ENCODE measurements around the gene CASS4.

Gene CASS4

DNA sequence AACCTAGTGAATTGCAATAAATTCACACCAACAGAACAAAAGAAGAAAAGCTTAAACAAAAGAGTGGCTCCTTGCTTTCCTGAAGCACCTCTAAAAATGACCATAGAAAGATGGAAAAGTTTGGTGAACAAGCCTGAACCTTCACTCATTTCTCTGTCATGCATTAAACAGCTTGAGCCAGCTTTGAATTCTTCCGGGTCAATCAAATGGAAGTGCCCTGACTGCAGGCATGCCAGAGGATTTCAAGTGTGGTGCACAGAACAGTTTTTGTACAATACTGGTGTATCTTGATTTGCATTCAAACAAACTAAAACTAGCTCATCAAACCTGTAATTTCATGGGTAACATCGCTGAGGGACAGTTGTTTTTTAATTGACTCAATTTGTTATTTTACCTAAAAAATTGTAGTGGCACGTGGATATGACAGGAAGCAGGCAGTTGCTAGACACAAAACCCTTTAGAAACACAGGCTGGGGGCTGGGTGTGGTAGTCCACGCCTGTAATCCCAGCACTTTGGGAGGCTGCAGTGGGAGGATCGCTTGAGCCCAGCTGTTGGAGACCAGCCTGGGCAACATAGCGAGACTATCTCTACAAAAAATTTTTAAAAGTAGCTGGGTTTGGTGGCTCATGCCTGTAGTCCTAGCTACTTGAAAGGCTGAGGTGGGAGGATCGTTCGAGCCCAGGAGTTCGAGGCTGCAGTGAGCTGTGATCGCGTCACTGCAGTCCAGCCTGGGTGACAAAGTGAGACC is 9.1 kb downstream of the CASS4 start:
- TF ChIP-seq EZH2phosphoT487 (IDR thresholded peaks at IDR 0.05; ENCODE audit: borderline replicate concordance): no peak
- TF ChIP-seq, protein P1, sequence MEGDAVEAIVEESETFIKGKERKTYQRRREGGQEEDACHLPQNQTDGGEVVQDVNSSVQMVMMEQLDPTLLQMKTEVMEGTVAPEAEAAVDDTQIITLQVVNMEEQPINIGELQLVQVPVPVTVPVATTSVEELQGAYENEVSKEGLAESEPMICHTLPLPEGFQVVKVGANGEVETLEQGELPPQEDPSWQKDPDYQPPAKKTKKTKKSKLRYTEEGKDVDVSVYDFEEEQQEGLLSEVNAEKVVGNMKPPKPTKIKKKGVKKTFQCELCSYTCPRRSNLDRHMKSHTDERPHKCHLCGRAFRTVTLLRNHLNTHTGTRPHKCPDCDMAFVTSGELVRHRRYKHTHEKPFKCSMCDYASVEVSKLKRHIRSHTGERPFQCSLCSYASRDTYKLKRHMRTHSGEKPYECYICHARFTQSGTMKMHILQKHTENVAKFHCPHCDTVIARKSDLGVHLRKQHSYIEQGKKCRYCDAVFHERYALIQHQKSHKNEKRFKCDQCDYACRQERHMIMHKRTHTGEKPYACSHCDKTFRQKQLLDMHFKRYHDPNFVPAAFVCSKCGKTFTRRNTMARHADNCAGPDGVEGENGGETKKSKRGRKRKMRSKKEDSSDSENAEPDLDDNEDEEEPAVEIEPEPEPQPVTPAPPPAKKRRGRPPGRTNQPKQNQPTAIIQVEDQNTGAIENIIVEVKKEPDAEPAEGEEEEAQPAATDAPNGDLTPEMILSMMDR (conservative IDR thresholded peaks at IDR 0.05; ENCODE audit: low read length): no peak
- Histone ChIP-seq H3K36me3 (ENCODE audit: insufficient read depth, low read length) (no peaks in the 10 kb centered on the region), H3K4me3 (ENCODE audit: low read length, poor library complexity, severe bottlenecking) (no peak overlapping the region), H3K79me2 (ENCODE audit: insufficient read depth, low read length) (no peaks in the 10 kb centered on the region), H3K9me2 (replicated peaks; ENCODE audit: low read depth, low read length) (no peaks in the 10 kb centered on the region), H3K9ac (ENCODE audit: low read depth, low read length, poor library complexity, severe bottlenecking) (no peak overlapping the region), H3F3A (ENCODE audit: low read depth) (no peaks in the 10 kb centered on the region), H3K27me3 (ENCODE audit: insufficient read depth, low read length, poor library complexity, severe bottlenecking) (no peaks in the 10 kb centered on the region), H3K4me2 (ENCODE audit: low read depth, low read length, poor library complexity, severe bottlenecking) (no peak overlapping the region), H4K20me1 (ENCODE audit: insufficient read depth, low read length, poor library complexity, severe bottlenecking) (no peaks in the 10 kb centered on the region), H3K9me3 (ENCODE audit: insufficient read depth, low read depth, low read length) (no peaks in the 10 kb centered on the region), H2AFZ (ENCODE audit: low read length) (no peak overlapping the region), H3K4me1 (ENCODE audit: insufficient read depth, low read length, poor library complexity, severe bottlenecking) (peaks cover 26% of the 10 kb centered on the region)

- Histone ChIP-seq H3K4me3 (ENCODE audit: low read length, poor library complexity, severe bottlenecking) (no peak overlapping the region), H3K27me3 (ENCODE audit: insufficient read depth, low read length, poor library complexity, severe bottlenecking) (no peaks in the 10 kb centered on the region), H3K4me1 (ENCODE audit: insufficient read depth, low read length, poor library complexity, severe bottlenecking) (peaks cover 26% of the 10 kb centered on the region), H3K79me2 (ENCODE audit: insufficient read depth, low read length) (no peaks in the 10 kb centered on the region), H2AFZ (ENCODE audit: low read length) (no peak overlapping the region), H3K9me2 (replicated peaks; ENCODE audit: low read depth, low read length) (no peaks in the 10 kb centered on the region), H3K9me3 (ENCODE audit: insufficient read depth, low read depth, low read length) (no peaks in the 10 kb centered on the region), H4K20me1 (ENCODE audit: insufficient read depth, low read length, poor library complexity, severe bottlenecking) (no peaks in the 10 kb centered on the region), H3F3A (ENCODE audit: low read depth) (no peaks in the 10 kb centered on the region), H3K36me3 (ENCODE audit: insufficient read depth, low read length) (no peaks in the 10 kb centered on the region), H3K9ac (ENCODE audit: low read depth, low read length, poor library complexity, severe bottlenecking) (no peak overlapping the region), H3K4me2 (ENCODE audit: low read depth, low read length, poor library complexity, severe bottlenecking) (no peak overlapping the region)
- no peak for TF ChIP-seq EZH2phosphoT487 (IDR thresholded peaks at IDR 0.05; ENCODE audit: borderline replicate concordance)
- TF ChIP-seq, protein P1 (conservative IDR thresholded peaks at IDR 0.05; ENCODE audit: low read length): no peak
Observed at GRCh38 chr20:56422076-56422823, 10.2 kb downstream of the CASS4 start.

GRCh38 chr20:56422824-56423189 is 10.7 kb downstream of the CASS4 start:
- H4K20me1 ChIP-seq (ENCODE audit: insufficient read depth, low read length, poor library complexity, severe bottlenecking): no peaks in the 10 kb centered on the region
- no peaks in the 10 kb centered on the region for H3K9me3 ChIP-seq (ENCODE audit: insufficient read depth, low read depth, low read length)
- no peak overlapping the region for H3K4me2 ChIP-seq (ENCODE audit: low read depth, low read length, poor library complexity, severe bottlenecking)
- no peaks in the 10 kb centered on the region for H3K9me2 ChIP-seq (replicated peaks; ENCODE audit: low read depth, low read length)
- no peak overlapping the region for H2AFZ ChIP-seq (ENCODE audit: low read length)
- no peaks in the 10 kb centered on the region for H3K27me3 ChIP-seq (ENCODE audit: insufficient read depth, low read length, poor library complexity, severe bottlenecking)
- H3K4me1 ChIP-seq (ENCODE audit: insufficient read depth, low read length, poor library complexity, severe bottlenecking): peaks cover 27% of the 10 kb centered on the region
- no peak overlapping the region for H3K4me3 ChIP-seq (ENCODE audit: low read length, poor library complexity, severe bottlenecking)
- H3F3A ChIP-seq (ENCODE audit: low read depth): no peaks in the 10 kb centered on the region
- no peak overlapping the region for H3K9ac ChIP-seq (ENCODE audit: low read depth, low read length, poor library complexity, severe bottlenecking)
- TF ChIP-seq, protein P1 (conservative IDR thresholded peaks at IDR 0.05; ENCODE audit: low read length): no peak
- no peak for TF ChIP-seq EZH2phosphoT487 (IDR thresholded peaks at IDR 0.05; ENCODE audit: borderline replicate concordance)
- H3K79me2 ChIP-seq (ENCODE audit: insufficient read depth, low read length): no peaks in the 10 kb centered on the region
- no peaks in the 10 kb centered on the region for H3K36me3 ChIP-seq (ENCODE audit: insufficient read depth, low read length)
